Measurements from ENCODE around the gene GTF3A.

DNA sequence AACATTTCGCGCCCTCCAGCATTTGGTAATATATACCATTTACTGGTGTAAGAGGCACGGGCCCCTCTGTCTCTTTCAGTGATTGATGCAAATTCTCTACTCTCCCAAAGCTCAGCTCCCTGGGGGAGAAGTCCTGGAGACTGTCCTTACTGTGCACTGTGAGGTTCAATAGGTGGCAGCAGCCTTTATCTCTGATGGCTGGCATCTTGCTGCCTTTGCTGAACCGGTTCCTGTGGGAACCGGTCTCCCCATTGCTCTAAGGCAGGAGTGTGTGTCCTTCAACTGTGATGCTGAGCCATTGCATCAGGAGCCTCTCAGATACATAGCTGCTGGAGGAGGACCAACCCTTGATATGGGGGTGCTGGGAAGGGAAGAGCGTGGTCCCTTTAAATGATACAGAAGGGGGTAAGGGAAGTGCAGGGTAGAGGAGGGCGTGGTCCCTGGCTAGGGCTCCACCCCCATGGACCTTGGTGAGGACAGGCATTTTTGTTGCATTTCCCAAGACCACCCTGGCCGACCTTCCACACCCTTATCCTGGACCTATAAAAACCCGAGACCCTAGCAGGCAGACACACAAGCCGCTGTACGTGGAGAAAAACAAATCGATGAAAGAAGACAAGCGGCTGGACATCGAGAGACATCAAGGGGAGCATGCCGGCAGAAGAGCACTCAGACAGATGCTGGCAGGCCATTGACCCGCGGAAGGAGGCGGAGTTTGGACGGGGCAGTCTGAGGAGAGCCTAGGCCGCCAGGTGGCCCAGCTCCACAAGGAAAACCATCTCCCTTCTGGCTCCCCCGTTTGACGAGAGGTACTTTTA lies 41.1 kb upstream of the GTF3A start:
- TF ChIP-seq, protein P1, sequence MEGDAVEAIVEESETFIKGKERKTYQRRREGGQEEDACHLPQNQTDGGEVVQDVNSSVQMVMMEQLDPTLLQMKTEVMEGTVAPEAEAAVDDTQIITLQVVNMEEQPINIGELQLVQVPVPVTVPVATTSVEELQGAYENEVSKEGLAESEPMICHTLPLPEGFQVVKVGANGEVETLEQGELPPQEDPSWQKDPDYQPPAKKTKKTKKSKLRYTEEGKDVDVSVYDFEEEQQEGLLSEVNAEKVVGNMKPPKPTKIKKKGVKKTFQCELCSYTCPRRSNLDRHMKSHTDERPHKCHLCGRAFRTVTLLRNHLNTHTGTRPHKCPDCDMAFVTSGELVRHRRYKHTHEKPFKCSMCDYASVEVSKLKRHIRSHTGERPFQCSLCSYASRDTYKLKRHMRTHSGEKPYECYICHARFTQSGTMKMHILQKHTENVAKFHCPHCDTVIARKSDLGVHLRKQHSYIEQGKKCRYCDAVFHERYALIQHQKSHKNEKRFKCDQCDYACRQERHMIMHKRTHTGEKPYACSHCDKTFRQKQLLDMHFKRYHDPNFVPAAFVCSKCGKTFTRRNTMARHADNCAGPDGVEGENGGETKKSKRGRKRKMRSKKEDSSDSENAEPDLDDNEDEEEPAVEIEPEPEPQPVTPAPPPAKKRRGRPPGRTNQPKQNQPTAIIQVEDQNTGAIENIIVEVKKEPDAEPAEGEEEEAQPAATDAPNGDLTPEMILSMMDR (IDR thresholded peaks at IDR 0.05 in 2 of 3, conservative IDR thresholded peaks at IDR 0.05 in 1 of 3; ENCODE audit: insufficient read depth in 2 of 3, low read depth in 1 of 3, low read length in 3 of 3) = peak; percentile 27 to 43 (median 40); a peak in 4 of 6 replicates
- TF ChIP-seq HDAC1 (IDR thresholded peaks at IDR 0.05) (no peak), EHMT2 (IDR thresholded peaks at IDR 0.05) (no peak), ADNP (tag; IDR thresholded peaks at IDR 0.05) (no peak), EP300 (IDR thresholded peaks at IDR 0.05; ENCODE audit: low read length) (no peak)
- TF ChIP-seq, protein P2, sequence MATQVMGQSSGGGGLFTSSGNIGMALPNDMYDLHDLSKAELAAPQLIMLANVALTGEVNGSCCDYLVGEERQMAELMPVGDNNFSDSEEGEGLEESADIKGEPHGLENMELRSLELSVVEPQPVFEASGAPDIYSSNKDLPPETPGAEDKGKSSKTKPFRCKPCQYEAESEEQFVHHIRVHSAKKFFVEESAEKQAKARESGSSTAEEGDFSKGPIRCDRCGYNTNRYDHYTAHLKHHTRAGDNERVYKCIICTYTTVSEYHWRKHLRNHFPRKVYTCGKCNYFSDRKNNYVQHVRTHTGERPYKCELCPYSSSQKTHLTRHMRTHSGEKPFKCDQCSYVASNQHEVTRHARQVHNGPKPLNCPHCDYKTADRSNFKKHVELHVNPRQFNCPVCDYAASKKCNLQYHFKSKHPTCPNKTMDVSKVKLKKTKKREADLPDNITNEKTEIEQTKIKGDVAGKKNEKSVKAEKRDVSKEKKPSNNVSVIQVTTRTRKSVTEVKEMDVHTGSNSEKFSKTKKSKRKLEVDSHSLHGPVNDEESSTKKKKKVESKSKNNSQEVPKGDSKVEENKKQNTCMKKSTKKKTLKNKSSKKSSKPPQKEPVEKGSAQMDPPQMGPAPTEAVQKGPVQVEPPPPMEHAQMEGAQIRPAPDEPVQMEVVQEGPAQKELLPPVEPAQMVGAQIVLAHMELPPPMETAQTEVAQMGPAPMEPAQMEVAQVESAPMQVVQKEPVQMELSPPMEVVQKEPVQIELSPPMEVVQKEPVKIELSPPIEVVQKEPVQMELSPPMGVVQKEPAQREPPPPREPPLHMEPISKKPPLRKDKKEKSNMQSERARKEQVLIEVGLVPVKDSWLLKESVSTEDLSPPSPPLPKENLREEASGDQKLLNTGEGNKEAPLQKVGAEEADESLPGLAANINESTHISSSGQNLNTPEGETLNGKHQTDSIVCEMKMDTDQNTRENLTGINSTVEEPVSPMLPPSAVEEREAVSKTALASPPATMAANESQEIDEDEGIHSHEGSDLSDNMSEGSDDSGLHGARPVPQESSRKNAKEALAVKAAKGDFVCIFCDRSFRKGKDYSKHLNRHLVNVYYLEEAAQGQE (IDR thresholded peaks at IDR 0.05; ENCODE audit: borderline replicate concordance) = no peak
- TF ChIP-seq, protein P2 (CRISPR knock-in tag; IDR thresholded peaks at IDR 0.05; ENCODE audit: low read depth) = no peak
- TF ChIP-seq, protein P3, sequence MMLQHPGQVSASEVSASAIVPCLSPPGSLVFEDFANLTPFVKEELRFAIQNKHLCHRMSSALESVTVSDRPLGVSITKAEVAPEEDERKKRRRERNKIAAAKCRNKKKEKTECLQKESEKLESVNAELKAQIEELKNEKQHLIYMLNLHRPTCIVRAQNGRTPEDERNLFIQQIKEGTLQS (IDR thresholded peaks at IDR 0.05) = no peak
- TF ChIP-seq, protein P3 (CRISPR knock-in tag; conservative IDR thresholded peaks at IDR 0.05) = no peak

Measured in K562 (cell line).